NB4 (cell line): Measurements from ENCODE around the gene LYPD4.

Experiments used
- DNase-seq: peaks from one replicate; pipeline ENCODE4 v3.0.0; 2010; ENCODE audit warnings: low read depth
- H3K4me3 ChIP-seq: one replicate; pipeline ENCODE4 v1.5.1; 2011; ENCODE audit warnings: mild to moderate bottlenecking, low read depth, low read length, moderate library complexity
- CTCF ChIP-seq: IDR thresholded peaks from one replicate; pipeline ENCODE4 v1.5.1; 2012; ENCODE audit warnings: low read depth, low read length
- MYC ChIP-seq: IDR thresholded peaks from 2 replicates; pipeline ENCODE4 v1.6.1; 2011; ENCODE audit warnings: low read depth, low read length
- POLR2A ChIP-seq: IDR thresholded peaks from 2 replicates; pipeline ENCODE4 v1.6.1; 2011; ENCODE audit warnings: mild to moderate bottlenecking; ENCODE audit not compliant: insufficient read length; ENCODE audit errors: extremely low read depth
- TF ChIP-seq, protein P1 (sequence below): IDR thresholded peaks from 2 replicates; pipeline ENCODE4 v1.6.1; 2011; ENCODE audit warnings: low read depth, low read length

LYPD4 gene

GRCh38 chr19:41843371-41843770 is 1.1 kb downstream of the LYPD4 start:
- DNase-seq: no peak
- TF ChIP-seq CTCF (no peak), MYC (no peak), POLR2A (no peak)
- TF ChIP-seq, protein P1, sequence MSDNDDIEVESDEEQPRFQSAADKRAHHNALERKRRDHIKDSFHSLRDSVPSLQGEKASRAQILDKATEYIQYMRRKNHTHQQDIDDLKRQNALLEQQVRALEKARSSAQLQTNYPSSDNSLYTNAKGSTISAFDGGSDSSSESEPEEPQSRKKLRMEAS: no peak

GRCh38 chr19:41839211-41839610 is 5.3 kb downstream of the LYPD4 start:
- DNase-seq: no peak
- TF ChIP-seq POLR2A (no peak), MYC (no peak), CTCF (no peak)
- TF ChIP-seq, protein P1: no peak
- H3K4me3 ChIP-seq: no peak overlapping the region

More at GRCh38 chr19:41843371-41843770, 1.1 kb downstream of the LYPD4 start:
- H3K4me3 ChIP-seq: no peak overlapping the region

- DNase-seq: no peak
- TF ChIP-seq MYC (no peak), POLR2A (no peak), CTCF (no peak)
- TF ChIP-seq, protein P1: no peak
- no peak overlapping the region for H3K4me3 ChIP-seq
These were observed 6.3 kb downstream of the LYPD4 start for GRCh38 chr19:41837981-41838708.

DNA sequence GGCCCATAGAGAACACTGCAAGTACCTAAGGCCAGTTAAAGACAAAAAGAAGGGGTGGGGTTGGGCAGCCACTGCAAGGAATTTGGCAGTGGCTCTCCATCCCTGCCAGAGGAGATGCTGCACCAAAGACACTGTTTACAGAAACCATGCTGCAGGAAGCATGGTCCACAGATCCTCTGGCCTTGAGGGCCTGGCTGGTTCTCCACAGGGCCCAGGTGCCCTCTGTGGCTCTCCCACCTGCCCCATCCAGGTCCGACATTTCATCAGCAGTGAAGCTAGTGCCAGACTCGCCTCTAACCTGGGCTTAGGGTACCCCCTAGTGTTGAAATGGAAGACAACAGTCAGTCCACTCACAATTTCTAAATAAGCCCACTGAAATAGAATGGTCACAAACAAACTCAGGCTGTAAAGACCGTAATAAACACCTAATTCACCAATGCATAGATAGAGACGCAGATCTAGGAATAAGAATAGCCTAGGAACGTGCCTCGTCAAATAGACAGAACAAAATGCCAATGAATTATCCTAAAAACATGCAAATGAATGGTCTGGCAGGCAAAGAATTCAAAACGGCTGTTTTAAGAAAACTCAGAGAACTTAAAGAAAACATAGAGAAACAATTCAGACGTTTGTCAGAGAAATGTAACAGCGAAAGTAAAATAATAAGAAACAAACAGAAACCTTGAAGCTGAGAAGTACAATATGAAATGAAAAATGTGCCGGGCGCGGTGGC is 23.3 kb downstream of the LYPD4 start:
- no peak overlapping the region for H3K4me3 ChIP-seq
- no peak for TF ChIP-seq POLR2A
- TF ChIP-seq, protein P1: no peak
- TF ChIP-seq MYC: no peak
- peak; percentile 50 for TF ChIP-seq CTCF

DNA sequence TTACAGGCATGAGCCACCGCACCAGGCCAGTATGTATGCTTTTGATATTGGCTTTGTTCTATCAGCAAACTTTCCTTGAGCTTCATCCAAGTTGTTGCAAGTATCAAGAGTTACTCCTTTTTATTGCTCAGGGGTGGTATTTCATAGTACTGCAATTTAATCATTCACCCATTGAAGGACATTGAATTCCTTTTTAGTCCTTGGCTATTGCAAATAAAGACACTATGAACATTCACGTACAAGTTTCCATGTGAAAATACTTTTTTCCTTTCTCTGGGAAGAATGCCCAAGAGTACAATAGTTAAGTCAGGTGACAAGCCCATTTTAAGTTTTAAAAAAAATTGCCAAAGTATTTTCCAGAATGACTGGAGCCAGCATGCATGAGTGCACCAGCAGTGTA is 27.7 kb downstream of the LYPD4 start:
- DNase-seq: no peak
- no peak for TF ChIP-seq CTCF
- no peak for TF ChIP-seq MYC
- TF ChIP-seq, protein P1: no peak
- no peak for TF ChIP-seq POLR2A
- no peak overlapping the region for H3K4me3 ChIP-seq

More for the DNA sequence above, 23.3 kb downstream of the LYPD4 start:
- DNase-seq: peak; percentile 52
